Neural cell (in vitro differentiated cells): ENCODE data around the gene AKAP8L.

ENCODE experiments used
- EP300 ChIP-seq: fragments of 450-650 bp; conservative IDR thresholded peaks from 2 replicates; pipeline ENCODE4 v1.6.1; 2014; ENCODE audit warnings: antibody characterized with exemption, mild to moderate bottlenecking, moderate library complexity; ENCODE audit not compliant: poor library complexity, severe bottlenecking
- EZH2 ChIP-seq: fragments of 200-600, 300-800 bp; shearing (Covaris generic), sonication (generic); IDR thresholded peaks from 2 replicates; pipeline ENCODE4 v1.6.1; 2014; ENCODE audit warnings: antibody characterized with exemption, low read length, borderline replicate concordance, mild to moderate bottlenecking; ENCODE audit not compliant: insufficient read depth, poor library complexity, severe bottlenecking
- SMC3 ChIP-seq: fragments of 450-650 bp; conservative IDR thresholded peaks from 2 replicates; pipeline ENCODE4 v1.6.1; 2014; ENCODE audit warnings: antibody characterized with exemption, mild to moderate bottlenecking, moderate library complexity; ENCODE audit not compliant: poor library complexity

DNA sequence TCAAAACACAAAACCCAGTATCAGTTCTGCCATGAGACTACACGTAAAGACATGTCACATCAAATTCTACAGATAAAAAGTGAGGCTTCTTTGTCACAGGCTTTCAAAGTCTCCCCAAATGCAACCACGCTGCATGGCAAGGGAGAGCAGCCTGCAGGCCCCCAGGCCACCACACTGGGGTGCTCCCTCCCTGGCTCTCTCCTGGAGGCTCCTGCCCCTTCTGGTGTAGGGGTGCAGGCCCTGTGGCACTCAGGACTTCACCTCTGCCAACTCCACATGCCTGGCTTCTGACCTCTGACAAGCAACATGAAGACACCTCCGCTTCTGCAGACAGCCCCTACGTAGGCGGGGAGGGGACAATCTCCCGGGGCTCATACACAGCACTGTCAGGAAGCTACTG is 53.5 kb downstream of the AKAP8L start:
- TF ChIP-seq SMC3 (no peak), EZH2 (no peak), EP300 (no peak)
